Osteoblast (primary cell): Measurements from ENCODE around the gene VRK1. TPM values are rescaled to one million over a fixed set of nuclear protein-coding genes. Genes with fewer than 3 reads are reported as not detected.

Experiments
- DNase-seq: peaks from one replicate; pipeline ENCODE4 v3.0.0; 2011; ENCODE audit warnings: low spot score, mixed read lengths; ENCODE audit not compliant: insufficient read length; ENCODE audit errors: missing footprints
- H2AFZ ChIP-seq: 2 replicates; pipeline ENCODE4 v1.6.0; 2011; ENCODE audit warnings: mild to moderate bottlenecking, low read length
- H3K27ac ChIP-seq: 2 replicates; pipeline ENCODE4 v1.5.1; 2011; ENCODE audit warnings: mild to moderate bottlenecking, low read depth, low read length, moderate library complexity
- H3K27me3 ChIP-seq: 2 replicates; pipeline ENCODE4 v1.6.0; 2012; ENCODE audit warnings: mild to moderate bottlenecking, control low read depth, inconsistent platforms, low read length, moderate library complexity; ENCODE audit not compliant: insufficient read depth
- H3K36me3 ChIP-seq: 2 replicates; pipeline ENCODE4 v1.5.1; 2011; ENCODE audit warnings: mild to moderate bottlenecking, low read length, control low read depth, moderate library complexity; ENCODE audit not compliant: insufficient read depth
- H3K4me1 ChIP-seq: 2 replicates; pipeline ENCODE4 v1.5.1; 2011; ENCODE audit warnings: mild to moderate bottlenecking, low read length, control low read depth, moderate library complexity; ENCODE audit not compliant: insufficient read depth
- H3K4me2 ChIP-seq: 2 replicates; pipeline ENCODE4 v1.6.0; 2011; ENCODE audit warnings: mild to moderate bottlenecking, low read length; ENCODE audit not compliant: insufficient read depth
- H3K4me3 ChIP-seq: fragments of 200-600 bp; sonication (generic); 3 replicates; pipeline ENCODE4 v1.5.1; 2012; ENCODE audit warnings: mild to moderate bottlenecking, low read length, inconsistent platforms; ENCODE audit not compliant: insufficient read depth
- H3K79me2 ChIP-seq: 2 replicates; pipeline ENCODE4 v1.6.0; 2012; ENCODE audit warnings: mild to moderate bottlenecking, low read length, control low read depth, inconsistent platforms; ENCODE audit not compliant: insufficient read depth
- H3K9me3 ChIP-seq: 2 replicates; pipeline ENCODE4 v1.5.1; 2011; ENCODE audit warnings: low read depth, low read length, control low read depth
- H4K20me1 ChIP-seq: 2 replicates; pipeline ENCODE4 v1.6.0; 2012; ENCODE audit warnings: mild to moderate bottlenecking, low read length, control low read depth; ENCODE audit not compliant: insufficient read depth
- total RNA-seq: library from RNA; depleted of rRNA; stranded (reverse); fragments of >200 nt; gene quantifications from 2 replicates; pipeline ENCODE4 v1.2.3, GENCODE V29; 2012
- TF ChIP-seq, protein P1 (sequence below): IDR thresholded peaks from 2 replicates; pipeline ENCODE4 v1.5.1; 2011; ENCODE audit warnings: mild to moderate bottlenecking, low read depth, low read length, moderate library complexity; ENCODE audit errors: extremely low read depth

The VRK1 gene
- total RNA-seq, 1 donor, result 24.2 TPM

DNA sequence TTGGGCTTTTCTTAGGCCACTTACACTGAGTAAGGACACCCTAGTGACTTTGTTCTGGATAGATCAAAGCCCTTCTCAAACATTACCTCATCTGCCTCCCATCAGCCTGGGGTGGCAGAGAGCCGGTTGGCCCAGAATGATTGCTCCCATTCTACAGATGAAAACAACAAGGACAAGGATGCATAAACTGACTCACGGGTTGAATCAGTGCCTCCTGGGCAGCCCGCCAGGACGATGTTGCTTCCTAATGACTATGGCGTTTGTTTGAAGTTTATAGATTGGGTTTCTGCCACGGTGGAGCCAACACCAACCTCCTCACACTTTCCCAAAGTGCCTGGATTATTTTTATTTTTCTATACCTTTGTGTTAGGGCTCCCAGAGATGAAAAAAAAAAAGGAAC is 3.6 kb upstream of the VRK1 start:
- Histone ChIP-seq H3K9me3 (no peaks in the 10 kb centered on the region), H3K36me3 (no peaks in the 10 kb centered on the region), H3K27ac (no peak overlapping the region), H4K20me1 (no peaks in the 10 kb centered on the region), H3K27me3 (peaks cover 13% of the 10 kb centered on the region), H3K4me3 (no peak overlapping the region), H3K4me1 (peaks cover 6% of the 10 kb centered on the region), H3K4me2 (no peak overlapping the region), H3K79me2 (peaks cover 11% of the 10 kb centered on the region), H2AFZ (no peak overlapping the region)
- DNase-seq, result no peak
- TF ChIP-seq, protein P1, sequence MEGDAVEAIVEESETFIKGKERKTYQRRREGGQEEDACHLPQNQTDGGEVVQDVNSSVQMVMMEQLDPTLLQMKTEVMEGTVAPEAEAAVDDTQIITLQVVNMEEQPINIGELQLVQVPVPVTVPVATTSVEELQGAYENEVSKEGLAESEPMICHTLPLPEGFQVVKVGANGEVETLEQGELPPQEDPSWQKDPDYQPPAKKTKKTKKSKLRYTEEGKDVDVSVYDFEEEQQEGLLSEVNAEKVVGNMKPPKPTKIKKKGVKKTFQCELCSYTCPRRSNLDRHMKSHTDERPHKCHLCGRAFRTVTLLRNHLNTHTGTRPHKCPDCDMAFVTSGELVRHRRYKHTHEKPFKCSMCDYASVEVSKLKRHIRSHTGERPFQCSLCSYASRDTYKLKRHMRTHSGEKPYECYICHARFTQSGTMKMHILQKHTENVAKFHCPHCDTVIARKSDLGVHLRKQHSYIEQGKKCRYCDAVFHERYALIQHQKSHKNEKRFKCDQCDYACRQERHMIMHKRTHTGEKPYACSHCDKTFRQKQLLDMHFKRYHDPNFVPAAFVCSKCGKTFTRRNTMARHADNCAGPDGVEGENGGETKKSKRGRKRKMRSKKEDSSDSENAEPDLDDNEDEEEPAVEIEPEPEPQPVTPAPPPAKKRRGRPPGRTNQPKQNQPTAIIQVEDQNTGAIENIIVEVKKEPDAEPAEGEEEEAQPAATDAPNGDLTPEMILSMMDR, result no peak

DNA sequence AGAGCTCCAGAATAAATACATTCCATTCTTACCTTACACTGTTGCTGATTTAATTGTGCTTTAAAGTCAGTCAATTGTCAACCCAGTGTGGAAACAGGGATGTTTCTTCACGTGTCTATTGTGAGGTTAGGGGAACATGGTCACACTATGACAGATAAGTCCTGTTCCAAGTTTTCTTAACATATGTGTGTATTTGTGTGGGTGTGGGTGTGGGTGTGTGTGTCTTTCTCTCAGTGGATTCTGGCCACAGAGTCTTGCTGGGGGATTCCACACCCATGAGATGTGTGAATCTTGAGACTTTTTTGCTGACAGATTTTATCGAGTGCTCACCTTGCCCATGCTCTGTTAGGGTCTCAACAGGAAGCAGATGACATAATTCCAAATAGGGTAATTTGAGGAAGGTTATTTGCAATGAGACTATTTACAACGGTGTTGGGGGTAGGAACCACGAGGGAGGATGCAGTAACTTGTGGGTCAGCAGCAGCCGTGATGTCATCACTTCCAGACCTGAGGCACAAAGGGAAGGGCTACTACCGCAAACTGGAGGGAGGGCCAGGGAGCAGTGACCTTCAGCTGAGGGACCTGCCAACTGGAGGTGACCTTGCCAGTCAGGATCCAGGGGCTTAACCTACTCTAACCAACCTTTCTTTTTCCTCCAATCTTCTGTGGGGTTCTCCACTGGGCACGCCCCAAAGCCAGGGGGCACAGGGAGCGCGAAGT is 1.9 kb upstream of the VRK1 start:
- Histone ChIP-seq H3K36me3 (no peaks in the 10 kb centered on the region), H3K27me3 (peaks cover 4% of the 10 kb centered on the region), H3K9me3 (no peaks in the 10 kb centered on the region), H3K4me1 (peaks cover 7% of the 10 kb centered on the region), H4K20me1 (no peaks in the 10 kb centered on the region), H2AFZ (no peak overlapping the region), H3K27ac (no peak overlapping the region), H3K4me2 (no peak overlapping the region), H3K4me3 (no peak overlapping the region), H3K79me2 (peaks cover 26% of the 10 kb centered on the region)
- TF ChIP-seq, protein P1, result no peak
- no peak for DNase-seq

DNA sequence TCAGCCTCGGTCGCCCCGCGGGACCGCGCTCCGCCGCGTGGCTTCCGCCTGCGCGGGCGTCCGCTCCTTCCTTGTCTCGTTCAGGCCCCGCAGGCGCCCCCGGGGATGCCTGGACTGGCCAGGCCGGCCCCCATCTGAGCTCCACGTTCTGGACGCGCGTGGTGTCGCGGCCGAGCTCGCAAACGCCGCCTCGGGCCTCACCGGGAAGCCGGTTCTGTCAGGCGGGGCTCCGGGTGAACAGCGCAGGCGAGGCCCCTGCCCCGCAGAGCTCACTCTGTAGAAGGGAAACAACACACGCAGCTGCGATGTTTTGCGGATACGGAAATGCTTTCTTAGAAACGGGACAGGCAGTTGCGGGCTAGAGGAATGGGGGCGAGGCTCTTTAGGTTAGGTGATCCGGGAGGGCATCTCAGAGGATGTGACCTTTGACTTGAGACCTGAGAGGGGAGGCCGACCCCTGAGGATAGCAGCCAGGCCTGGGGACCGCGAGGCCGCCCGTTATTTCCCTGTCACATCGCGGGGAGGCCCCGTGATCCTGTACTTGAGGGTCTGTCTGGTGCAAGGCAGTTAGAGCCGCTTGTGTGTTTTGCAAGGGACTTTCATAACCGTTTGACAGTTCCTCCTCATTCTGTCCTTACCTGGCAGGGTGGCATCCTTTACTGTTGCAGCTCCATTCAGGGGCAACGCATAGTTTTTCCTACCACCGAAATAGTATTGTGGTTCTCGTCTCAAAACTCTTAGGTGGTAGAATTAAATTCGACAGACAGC is 584 bp downstream of the VRK1 start:
- H4K20me1 ChIP-seq, result no peaks in the 10 kb centered on the region
- peak; percentile 83 for DNase-seq
- H3K79me2 ChIP-seq, result peaks cover 50% of the 10 kb centered on the region
- H3K27ac ChIP-seq, result peak overlapping the region; percentile 69
- no peaks in the 10 kb centered on the region for H3K36me3 ChIP-seq
- H2AFZ ChIP-seq, result peak overlapping the region; percentile 93
- H3K4me3 ChIP-seq, result peak overlapping the region; percentile 91
- TF ChIP-seq, protein P1, result no peak
- H3K27me3 ChIP-seq, result no peaks in the 10 kb centered on the region
- H3K4me2 ChIP-seq, result peak overlapping the region; percentile 96
- no peaks in the 10 kb centered on the region for H3K9me3 ChIP-seq
- H3K4me1 ChIP-seq, result peaks cover 7% of the 10 kb centered on the region

DNA sequence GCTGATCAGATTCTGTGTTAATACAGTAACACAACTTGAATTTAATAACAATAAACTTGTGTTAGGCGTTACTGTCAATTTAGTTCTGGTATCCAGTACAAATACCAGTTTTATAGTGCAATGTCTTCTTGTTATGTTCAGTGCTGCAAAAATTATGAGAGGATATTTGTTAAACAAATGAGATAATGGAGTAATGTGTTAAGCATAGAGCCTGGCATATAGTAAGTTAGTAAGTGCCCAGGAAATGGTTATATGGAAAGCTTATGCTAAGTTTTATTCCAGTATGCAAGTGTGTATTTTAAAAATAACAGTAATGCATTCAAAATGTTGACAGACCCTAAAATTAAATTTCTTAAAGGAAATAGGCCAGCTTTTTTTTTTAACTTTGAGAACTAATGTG is 1.8 kb downstream of the VRK1 start:
- no peak for DNase-seq
- H3K79me2 ChIP-seq, result peaks cover 62% of the 10 kb centered on the region
- peak overlapping the region; percentile 96 for H3K4me2 ChIP-seq
- no peak overlapping the region for H3K4me3 ChIP-seq
- no peaks in the 10 kb centered on the region for H3K36me3 ChIP-seq
- H3K27me3 ChIP-seq, result no peaks in the 10 kb centered on the region
- TF ChIP-seq, protein P1, result no peak
- H3K4me1 ChIP-seq, result peaks cover 7% of the 10 kb centered on the region
- no peaks in the 10 kb centered on the region for H3K9me3 ChIP-seq
- H4K20me1 ChIP-seq, result no peaks in the 10 kb centered on the region
- no peak overlapping the region for H3K27ac ChIP-seq
- H2AFZ ChIP-seq, result no peak overlapping the region
